Mesothelial cell of epicardium (in vitro differentiated cells): ENCODE measurements around the gene ABCB1. TPM values are rescaled to one million over a fixed set of nuclear protein-coding genes. Genes with fewer than 3 reads are reported as not detected.

Experiments
- DNase-seq, 2 experiments: peaks; one replicate each; pipeline ENCODE4 v3.0.0; 2021; ENCODE audit warnings: low spot score in 2 of 2; ENCODE audit not compliant: unreplicated experiment in 2 of 2
- H3K27ac Mint-ChIP-seq: 2 replicates; pipeline ENCODE4 v1.8.0; 2021; ENCODE audit warnings: mixed read lengths
- H3K27me3 Mint-ChIP-seq: 2 replicates; pipeline ENCODE4 v1.8.0; 2021; ENCODE audit warnings: low read depth, mixed read lengths
- H3K36me3 Mint-ChIP-seq: 2 replicates; pipeline ENCODE4 v1.8.0; 2021; ENCODE audit warnings: mixed read lengths
- H3K4me1 Mint-ChIP-seq: 2 replicates; pipeline ENCODE4 v1.8.0; 2021; ENCODE audit warnings: mixed read lengths
- H3K4me3 Mint-ChIP-seq: 2 replicates; pipeline ENCODE4 v1.8.0; 2021; ENCODE audit warnings: mild to moderate bottlenecking, moderate library complexity, mixed read lengths
- H3K9me3 Mint-ChIP-seq: 2 replicates; pipeline ENCODE4 v1.8.0; 2021; ENCODE audit warnings: mixed read lengths
- CTCF ChIP-seq: fragments of 200-600 bp; sonication (generic); IDR thresholded peaks from one replicate; pipeline ENCODE4 v1.5.0; 2021; ENCODE audit warnings: antibody characterized with exemption; ENCODE audit not compliant: unreplicated experiment
- total RNA-seq: library from RNA; stranded (reverse); gene quantifications from 3 replicates; pipeline ENCODE4 v1.2.1, GENCODE V29; 2021

The ABCB1 gene
- total RNA-seq, 1 donor from 2014 or later: 1.5 TPM

- no peaks in the 10 kb centered on the region for H3K9me3 Mint-ChIP-seq
- DNase-seq: no peak
- no peak overlapping the region for H3K4me3 Mint-ChIP-seq
- H3K36me3 Mint-ChIP-seq: no peaks in the 10 kb centered on the region
- TF ChIP-seq CTCF: peak; percentile 51
- H3K27ac Mint-ChIP-seq: no peak overlapping the region
- H3K27me3 Mint-ChIP-seq: no peaks in the 10 kb centered on the region
- no peaks in the 10 kb centered on the region for H3K4me1 Mint-ChIP-seq
Observed at GRCh38 chr7:87506246-87507180, 94.2 kb downstream of the ABCB1 start.

- Mint-ChIP-seq H3K4me3 (no peak overlapping the region), H3K36me3 (no peaks in the 10 kb centered on the region), H3K27me3 (no peaks in the 10 kb centered on the region), H3K4me1 (no peaks in the 10 kb centered on the region), H3K9me3 (no peaks in the 10 kb centered on the region), H3K27ac (no peak overlapping the region)
- DNase-seq: no peak
- TF ChIP-seq CTCF: no peak
Observed at GRCh38 chr7:87505557-87506245, 95.0 kb downstream of the ABCB1 start.

GRCh38 chr7:87505122-87505521 is 95.6 kb downstream of the ABCB1 start:
- H3K4me3 Mint-ChIP-seq: no peak overlapping the region
- H3K27me3 Mint-ChIP-seq: no peaks in the 10 kb centered on the region

GRCh38 chr7:87499494-87499893 is 101.2 kb downstream of the ABCB1 start:
- H3K27ac Mint-ChIP-seq: no peak overlapping the region
- no peak for DNase-seq
- no peaks in the 10 kb centered on the region for H3K27me3 Mint-ChIP-seq
- H3K36me3 Mint-ChIP-seq: no peaks in the 10 kb centered on the region
- no peak for TF ChIP-seq CTCF
- no peaks in the 10 kb centered on the region for H3K9me3 Mint-ChIP-seq
- H3K4me3 Mint-ChIP-seq: no peak overlapping the region
- no peaks in the 10 kb centered on the region for H3K4me1 Mint-ChIP-seq

More at GRCh38 chr7:87505122-87505521, 95.6 kb downstream of the ABCB1 start:
- no peak for TF ChIP-seq CTCF
- no peak overlapping the region for H3K27ac Mint-ChIP-seq
- no peak for DNase-seq
- no peaks in the 10 kb centered on the region for H3K36me3 Mint-ChIP-seq
- no peaks in the 10 kb centered on the region for H3K4me1 Mint-ChIP-seq
- H3K9me3 Mint-ChIP-seq: no peaks in the 10 kb centered on the region

- no peak for DNase-seq
- H3K4me3 Mint-ChIP-seq: no peak overlapping the region
- no peaks in the 10 kb centered on the region for H3K4me1 Mint-ChIP-seq
- H3K36me3 Mint-ChIP-seq: no peaks in the 10 kb centered on the region
- H3K9me3 Mint-ChIP-seq: no peaks in the 10 kb centered on the region
- no peak overlapping the region for H3K27ac Mint-ChIP-seq
- no peak for TF ChIP-seq CTCF
- H3K27me3 Mint-ChIP-seq: no peaks in the 10 kb centered on the region
Observed at GRCh38 chr7:87498893-87499292, 101.8 kb downstream of the ABCB1 start.
